Thoracic aorta (tissue), 2 donors: Measurements from ENCODE around the gene MTARC1. TPM values are rescaled to one million over a fixed set of nuclear protein-coding genes. Genes with fewer than 3 reads are reported as not detected.

Experiments used
- ATAC-seq: fragments of 150-250 bp; one replicate; pipeline ENCODE4 v1.8.0; 2017; ENCODE audit warnings: low read depth; ENCODE audit not compliant: insufficient number of reproducible peaks, low FRiP score
- DNase-seq: peaks from one replicate; pipeline ENCODE4 v3.0.0-alpha.2; 2020; ENCODE audit warnings: low spot score
- H3K27ac ChIP-seq, 2 donors: fragments of 200-600 bp; sonication (generic); 1 replicate in 1 of 2; 2 replicates in 1 of 2; pipeline ENCODE4 v1.5.1; 2016; ENCODE audit warnings: mild to moderate bottlenecking in 2 of 2, moderate library complexity in 2 of 2
- H3K27me3 ChIP-seq: fragments of 200-600 bp; sonication (generic); replicated peaks from 2 replicates; pipeline ENCODE4 v1.6.0; 2016; ENCODE audit warnings: mild to moderate bottlenecking; ENCODE audit not compliant: insufficient read depth
- H3K36me3 ChIP-seq: fragments of 200-600 bp; sonication (generic); one replicate; pipeline ENCODE4 v1.5.1; 2016
- H3K4me1 ChIP-seq, 2 donors: fragments of 200-600 bp; sonication (generic); 1 replicate in 1 of 2; 2 replicates in 1 of 2; pipeline versions ENCODE4 v1.5.1 to v1.6.0; 2016; ENCODE audit warnings: low read depth in 2 of 2, mild to moderate bottlenecking in 1 of 2; ENCODE audit not compliant: control insufficient read depth in 1 of 2
- H3K4me3 ChIP-seq: fragments of 200-600 bp; sonication (generic); 2 replicates; pipeline ENCODE4 v1.5.1; 2016; ENCODE audit warnings: mild to moderate bottlenecking
- H3K9me3 ChIP-seq: fragments of 200-600 bp; sonication (generic); 2 replicates; pipeline ENCODE4 v1.5.1; 2016
- CTCF ChIP-seq: fragments of 200-600 bp; sonication (generic); IDR thresholded peaks from one replicate; pipeline ENCODE4 v1.5.1; 2019; ENCODE audit warnings: antibody characterized with exemption
- total RNA-seq, 2 donors: library from RNA; depleted of rRNA; stranded (reverse); fragments of >200 nt; gene quantifications; one replicate each; pipeline versions ENCODE4 v1.1.0 to v1.2.3, GENCODE V29; 2016

MTARC1 gene
- total RNA-seq, 2 donors from 2014 or later: 3.6 to 3.7 TPM

GRCh38 chr1:220803401-220804201, 16.9 kb downstream of the MTARC1 start:
- Histone ChIP-seq H3K27me3 (no peaks in the 10 kb centered on the region), H3K4me1 (peaks cover 5 to 17% of the 10 kb centered on the region in 2 donors), H3K4me3 (peak overlapping the region; percentile 54), H3K27ac (peak overlapping the region; percentile 74 to 80), H3K9me3 (no peaks in the 10 kb centered on the region), H3K36me3 (peaks cover 6% of the 10 kb centered on the region)
- ATAC-seq (peak; percentile 51), DNase-seq (no peak)
- TF ChIP-seq CTCF: peak; percentile 81

DNA sequence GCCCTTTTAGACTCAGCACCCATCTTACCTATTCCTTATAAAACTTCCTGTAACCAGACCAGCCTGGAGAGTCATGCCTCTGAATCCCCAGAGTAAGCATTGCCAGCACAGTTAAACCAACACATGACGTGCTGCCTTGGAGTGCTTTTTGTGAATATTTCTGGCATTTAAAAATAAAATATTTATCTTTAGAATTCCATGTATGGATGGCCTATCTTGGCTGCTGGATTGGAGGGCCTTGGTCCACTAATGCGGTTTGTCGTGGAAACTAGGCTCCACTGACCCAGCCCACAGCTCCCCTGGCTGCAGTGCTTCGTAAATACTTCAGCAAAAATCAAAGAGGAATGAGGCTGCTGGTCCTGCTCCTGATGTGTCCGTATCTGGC, 17.5 kb downstream of the MTARC1 start:
- DNase-seq (no peak), ATAC-seq (peak; percentile 81)
- TF ChIP-seq CTCF: no peak
- Histone ChIP-seq H3K27me3 (no peaks in the 10 kb centered on the region), H3K36me3 (peaks cover under 1% of the 10 kb centered on the region), H3K27ac (peak overlapping the region; percentile 74 to 80), H3K9me3 (no peaks in the 10 kb centered on the region), H3K4me3 (peak overlapping the region; percentile 54), H3K4me1 (peaks cover 5 to 17% of the 10 kb centered on the region in 2 donors)

GRCh38 chr1:220806408-220806807, 19.7 kb downstream of the MTARC1 start:
- no peak for ATAC-seq
- Histone ChIP-seq H3K27ac (no peak overlapping the region), H3K9me3 (no peaks in the 10 kb centered on the region), H3K36me3 (no peaks in the 10 kb centered on the region), H3K27me3 (no peaks in the 10 kb centered on the region), H3K4me3 (no peak overlapping the region), H3K4me1 (peaks cover 5 to 17% of the 10 kb centered on the region in 2 donors)
- no peak for DNase-seq
- no peak for TF ChIP-seq CTCF

GRCh38 chr1:220807726-220808125, 21.0 kb downstream of the MTARC1 start:
- H3K36me3 ChIP-seq: no peaks in the 10 kb centered on the region
- ATAC-seq (no peak), DNase-seq (no peak)
- no peaks in the 10 kb centered on the region for H3K9me3 ChIP-seq
- no peaks in the 10 kb centered on the region for H3K27me3 ChIP-seq
- H3K4me3 ChIP-seq: no peak overlapping the region
- no peak for TF ChIP-seq CTCF
- H3K4me1 ChIP-seq: peaks cover 5 to 17% of the 10 kb centered on the region in 2 donors
- no peak overlapping the region for H3K27ac ChIP-seq

GRCh38 chr1:220808345-220809186, 21.9 kb downstream of the MTARC1 start:
- ATAC-seq (no peak), DNase-seq (no peak)
- Histone ChIP-seq H3K4me1 (peaks cover 0 to 10% of the 10 kb centered on the region in 2 donors), H3K27me3 (no peaks in the 10 kb centered on the region), H3K4me3 (no peak overlapping the region), H3K9me3 (no peaks in the 10 kb centered on the region), H3K36me3 (no peaks in the 10 kb centered on the region), H3K27ac (no peak overlapping the region)
- no peak for TF ChIP-seq CTCF
